LoVo (cell line): ENCODE data around the gene EIF2S1.
"Not testable (repeated sequence)": the region's sequence is repeated elsewhere in the genome, so short reads cannot be mapped to it uniquely, and the experiment has no call there.

Source experiments
- DNase-seq: peaks from one replicate; pipeline ENCODE4 v3.0.0-alpha.2; 2016; ENCODE audit warnings: low spot score

Gene EIF2S1

GRCh38 chr14:67371247-67372148 lies 11.4 kb downstream of the EIF2S1 start:
- DNase-seq: peak; percentile 13

- no peak for DNase-seq
Measured at GRCh38 chr14:67372833-67373232, 12.7 kb downstream of the EIF2S1 start.

- DNase-seq: no peak
Measured at GRCh38 chr14:67373347-67373746, 13.2 kb downstream of the EIF2S1 start.

GRCh38 chr14:67377916-67378315 lies 17.8 kb downstream of the EIF2S1 start:
- no peak for DNase-seq

GRCh38 chr14:67385120-67385519 lies 25.0 kb downstream of the EIF2S1 start:
- DNase-seq: no peak

GRCh38 chr14:67385618-67386017 lies 25.5 kb downstream of the EIF2S1 start:
- no peak for DNase-seq

GRCh38 chr14:67387195-67387594 lies 27.1 kb downstream of the EIF2S1 start:
- no peak for DNase-seq

GRCh38 chr14:67389275-67389674 lies 29.1 kb downstream of the EIF2S1 start:
- no peak for DNase-seq

- no peak for DNase-seq
Measured at GRCh38 chr14:67389811-67390534, 29.8 kb downstream of the EIF2S1 start.

GRCh38 chr14:67391268-67391667 lies 31.1 kb downstream of the EIF2S1 start:
- DNase-seq: no peak

- no peak for DNase-seq
Measured at GRCh38 chr14:67392123-67392522, 32.0 kb downstream of the EIF2S1 start.

- no peak for DNase-seq
Measured at GRCh38 chr14:67392800-67393199, 32.7 kb downstream of the EIF2S1 start.

- no peak for DNase-seq
Measured at GRCh38 chr14:67393689-67394088, 33.6 kb downstream of the EIF2S1 start.

GRCh38 chr14:67395086-67395875 lies 35.2 kb downstream of the EIF2S1 start:
- DNase-seq: no peak

GRCh38 chr14:67395876-67396189 lies 35.7 kb downstream of the EIF2S1 start:
- no peak for DNase-seq

- no peak for DNase-seq
Measured at GRCh38 chr14:67396381-67396970, 36.3 kb downstream of the EIF2S1 start.

GRCh38 chr14:67397536-67397935 lies 37.4 kb downstream of the EIF2S1 start:
- no peak for DNase-seq

- no peak for DNase-seq
Measured at GRCh38 chr14:67400434-67400833, 40.3 kb downstream of the EIF2S1 start.

- DNase-seq: no peak
Measured at GRCh38 chr14:67405771-67406170, 45.6 kb downstream of the EIF2S1 start.

- DNase-seq: not testable (repeated sequence)
Measured at GRCh38 chr14:67408122-67408801, 48.1 kb downstream of the EIF2S1 start.

- DNase-seq: no peak
Measured at GRCh38 chr14:67409461-67409860, 49.3 kb downstream of the EIF2S1 start.

GRCh38 chr14:67410313-67410712 lies 50.2 kb downstream of the EIF2S1 start:
- peak; percentile 23 for DNase-seq
